ENCODE data around the gene TMC4.

The TMC4 gene

GRCh38 chr19:54114340-54115108 is 58.4 kb downstream of the TMC4 start:
- peaks cover 28% of the 10 kb centered on the region for H3K36me3 Mint-ChIP-seq (ENCODE audit: low read depth)
- peak overlapping the region; percentile 97 for H3K27ac Mint-ChIP-seq
- H3K4me3 Mint-ChIP-seq, result peak overlapping the region; percentile 99
- DNase-seq, result no peak
- TF ChIP-seq CTCF (IDR thresholded peaks at IDR 0.05), result no peak
- peaks cover 35% of the 10 kb centered on the region for H3K4me1 Mint-ChIP-seq
- H3K9me3 Mint-ChIP-seq, result no peaks in the 10 kb centered on the region
- H3K27me3 Mint-ChIP-seq (ENCODE audit: low read depth, poor library complexity), result peaks cover 3% of the 10 kb centered on the region
